ENCODE data around the gene CYBA.
"Not testable (repeated sequence)": the region's sequence is repeated elsewhere in the genome, so short reads cannot be mapped to it uniquely, and the experiment has no call there.

The CYBA gene

DNA sequence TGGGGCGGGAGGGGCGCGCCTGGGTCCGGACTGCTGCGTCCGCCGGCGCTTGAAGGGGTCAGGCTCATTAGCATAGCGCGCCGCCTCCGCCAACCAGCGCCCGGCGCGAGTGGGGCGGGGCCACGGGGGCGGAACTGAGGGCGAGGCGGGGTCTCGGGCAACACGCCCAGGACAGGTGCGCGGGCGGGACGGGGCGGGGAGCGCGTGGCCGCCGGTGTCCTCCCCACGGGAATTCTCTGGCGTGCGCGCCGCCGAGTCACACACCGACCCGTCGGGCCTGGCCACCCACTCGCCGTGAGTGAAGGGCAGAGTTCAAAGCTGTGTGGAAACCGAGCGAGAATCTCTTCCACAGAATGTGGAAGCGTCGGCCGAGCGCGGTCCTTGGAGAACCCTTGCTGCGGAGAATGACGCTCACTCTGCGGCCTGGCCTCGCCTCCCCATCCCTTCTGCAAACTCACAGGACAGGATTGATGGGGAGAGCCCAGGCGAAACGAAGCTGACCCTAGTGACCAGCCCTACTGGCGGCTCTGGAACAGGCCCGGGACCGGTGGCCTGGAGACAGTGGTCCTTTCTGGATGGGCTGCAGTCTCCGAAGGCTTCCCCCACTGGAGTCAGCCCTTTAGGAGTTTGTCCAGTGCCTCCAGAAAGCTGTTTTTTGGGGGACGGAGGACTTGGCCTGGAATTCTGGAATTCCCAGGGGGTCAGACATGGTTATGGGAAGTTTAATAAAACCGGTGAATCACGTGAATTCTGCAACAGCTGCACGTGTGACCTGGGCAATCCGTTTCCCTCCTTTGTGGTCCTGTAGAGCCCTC lies 35.8 kb upstream of the CYBA start, which contains the start of gene SNAI3:
Gene SNAI3 (minus strand): TSS at position 69 of the 815 bp plus-strand sequence. CDS start 101 bp downstream, outside the sequence.
- peak; percentile 69 to 82 for DNase-seq (ENCODE audit: low read depth in 1 of 2, low spot score in 1 of 2)

DNA sequence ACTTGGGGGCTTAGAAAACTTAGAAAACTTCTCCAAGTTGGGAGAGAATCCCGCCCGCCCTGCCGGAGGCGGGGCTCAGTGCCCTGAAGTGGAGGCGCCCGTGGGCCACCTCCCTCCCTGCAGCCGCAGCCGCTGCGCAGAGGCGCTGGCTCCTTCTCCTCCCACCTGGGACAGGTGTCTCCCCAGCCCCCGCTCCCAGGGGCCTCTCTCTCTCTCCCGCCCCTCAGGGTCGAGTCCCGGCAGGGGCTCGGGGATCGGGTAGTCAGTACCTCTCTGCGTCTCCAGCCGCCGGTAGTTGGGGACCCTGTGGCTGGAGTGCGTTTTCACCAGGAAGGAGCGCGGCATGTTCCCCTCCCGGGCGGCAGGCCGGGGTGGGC lies 35.2 kb upstream of the CYBA start:
- no peak for DNase-seq (ENCODE audit: low read depth in 1 of 2, low spot score in 1 of 2)

- DNase-seq (ENCODE audit: low read depth in 1 of 2, low spot score in 1 of 2): peak; percentile 43 to 58
Measured at GRCh38 chr16:88685156-88686061, 34.6 kb upstream of the CYBA start.

- DNase-seq (ENCODE audit: low read depth in 1 of 2, low spot score in 1 of 2): no peak
Measured at GRCh38 chr16:88684569-88685155, 33.8 kb upstream of the CYBA start.

DNA sequence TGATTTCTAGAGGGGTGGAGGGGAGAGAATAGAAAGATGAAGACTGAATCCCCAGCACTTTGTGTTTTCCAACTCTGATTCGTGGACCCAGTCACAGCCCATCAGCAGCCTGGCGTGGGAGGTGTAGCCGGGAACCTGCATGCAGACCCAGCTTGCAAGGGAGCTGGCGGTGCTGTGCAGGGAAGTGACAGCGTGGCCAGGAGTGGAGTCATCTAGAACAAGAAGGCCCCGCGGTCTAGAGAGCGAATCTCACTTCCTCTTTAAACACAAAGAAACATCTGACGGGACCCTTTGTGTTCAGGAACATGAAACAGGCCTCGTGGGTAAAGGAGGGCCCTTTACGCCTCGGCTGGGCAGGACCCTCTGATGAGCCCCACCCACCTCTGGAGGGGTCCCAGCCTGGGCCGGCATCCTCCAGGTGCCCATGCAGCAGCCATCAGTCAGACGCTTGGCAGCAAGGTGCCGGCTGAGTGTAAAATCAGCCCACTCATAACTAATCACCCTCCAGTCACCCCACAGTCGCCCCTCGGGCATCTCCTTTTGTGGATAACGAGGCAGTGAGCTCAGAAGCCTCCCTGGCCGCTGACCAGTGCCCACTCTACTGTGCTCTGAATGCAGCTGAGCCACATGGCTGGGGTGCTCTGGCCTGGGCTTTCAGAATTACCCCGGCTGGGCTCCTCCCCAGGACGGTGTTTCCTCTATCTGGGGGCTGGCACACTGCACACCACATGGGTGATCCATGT lies 31.0 kb upstream of the CYBA start:
- no peak for DNase-seq (ENCODE audit: low read depth in 1 of 2, low spot score in 1 of 2)

- no peak for DNase-seq (ENCODE audit: low read depth in 1 of 2, low spot score in 1 of 2)
Measured at GRCh38 chr16:88681084-88681680, 30.3 kb upstream of the CYBA start.

GRCh38 chr16:88680554-88681083 lies 29.8 kb upstream of the CYBA start:
- no peak for DNase-seq (ENCODE audit: low read depth in 1 of 2, low spot score in 1 of 2)

DNA sequence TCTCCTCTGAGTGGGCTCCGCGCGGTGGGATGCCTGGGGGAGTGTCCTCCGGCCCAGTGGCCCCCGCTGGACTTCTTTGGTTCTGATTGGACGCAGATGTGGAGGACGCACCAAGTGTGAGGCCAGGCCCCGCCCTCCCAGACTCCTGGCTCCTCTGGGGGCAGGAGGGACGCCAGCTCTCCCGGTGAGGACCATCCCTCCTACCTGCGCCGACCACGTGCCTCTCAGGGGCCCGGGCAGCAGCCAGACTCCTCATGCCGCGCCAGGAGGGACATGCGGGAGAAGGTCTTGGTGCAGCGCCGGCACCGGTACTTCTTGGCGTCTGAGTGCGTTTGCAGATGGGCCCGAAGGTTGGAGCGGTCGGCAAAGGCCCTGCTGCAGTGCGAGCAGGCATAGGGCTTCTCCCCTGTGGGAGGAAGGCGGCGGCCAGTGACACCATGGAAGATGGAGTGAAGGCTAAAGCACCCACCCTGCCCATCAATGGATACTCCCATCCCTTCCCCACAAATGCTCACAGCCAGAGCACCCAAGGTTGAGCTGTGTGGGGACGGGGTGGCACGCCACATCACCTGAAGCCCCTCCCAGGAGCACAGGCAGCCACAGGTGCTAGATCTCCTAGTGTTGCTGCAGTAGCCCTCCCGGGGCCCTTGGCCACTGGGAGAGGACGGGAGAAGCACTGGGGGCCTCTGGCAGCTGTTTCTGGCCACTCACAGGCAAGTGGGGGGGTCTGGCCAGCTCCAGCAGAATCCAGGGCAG lies 27.5 kb upstream of the CYBA start:
- DNase-seq (ENCODE audit: low read depth in 1 of 2, low spot score in 1 of 2): no peak

- no peak for DNase-seq (ENCODE audit: low read depth in 1 of 2, low spot score in 1 of 2)
Measured at GRCh38 chr16:88677721-88678120, 26.9 kb upstream of the CYBA start.

- no peak for DNase-seq (ENCODE audit: low read depth in 1 of 2, low spot score in 1 of 2)
Measured at GRCh38 chr16:88676502-88677242, 25.8 kb upstream of the CYBA start.

GRCh38 chr16:88673716-88674379 lies 23.0 kb upstream of the CYBA start:
- no peak for DNase-seq (ENCODE audit: low read depth in 1 of 2, low spot score in 1 of 2)

- no peak for DNase-seq (ENCODE audit: low read depth in 1 of 2, low spot score in 1 of 2)
Measured at GRCh38 chr16:88672776-88673175, 21.9 kb upstream of the CYBA start.

DNA sequence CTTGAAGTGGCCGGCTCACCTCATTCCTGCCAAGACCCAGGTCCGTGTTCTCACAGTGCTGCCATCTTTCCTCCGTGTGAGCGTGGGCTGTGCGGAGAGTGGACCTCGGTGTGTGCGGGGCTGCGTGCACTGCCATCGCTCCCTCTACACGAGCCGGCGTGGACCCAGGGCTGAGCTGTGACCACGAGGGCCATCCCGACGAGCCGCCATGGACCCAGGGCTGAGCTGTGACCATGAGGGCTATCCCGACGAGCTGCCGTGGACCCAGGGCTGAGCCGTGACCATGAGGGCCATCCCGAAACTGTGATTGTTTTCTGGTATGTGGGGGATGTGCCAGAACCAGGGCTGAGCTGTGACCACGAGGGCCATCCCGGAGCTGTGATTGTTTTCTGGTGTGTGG lies 21.0 kb upstream of the CYBA start:
- DNase-seq (ENCODE audit: low read depth in 1 of 2, low spot score in 1 of 2): no peak

DNA sequence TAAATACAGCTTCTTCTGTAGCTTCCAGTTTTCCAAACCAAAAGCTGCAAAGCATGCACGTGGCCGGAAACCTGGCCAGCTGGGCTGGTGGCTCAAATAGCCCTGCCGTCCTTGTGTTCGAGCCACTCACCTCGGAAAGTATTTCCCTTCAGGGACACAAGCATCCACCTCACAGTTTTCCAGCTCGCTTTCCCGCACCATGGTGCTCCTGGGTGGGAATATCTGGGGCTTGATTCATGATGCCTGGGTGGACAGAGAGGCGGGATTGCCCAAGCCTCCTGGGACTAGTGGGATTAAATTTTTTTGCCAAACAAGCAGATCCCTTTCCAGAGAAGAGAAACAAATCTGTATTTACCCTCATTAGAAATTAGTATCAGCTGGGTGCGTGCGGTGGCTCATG lies 19.1 kb upstream of the CYBA start:
- DNase-seq (ENCODE audit: low read depth in 1 of 2, low spot score in 1 of 2): no peak

GRCh38 chr16:88669493-88669892 lies 18.6 kb upstream of the CYBA start:
- not testable (repeated sequence) for DNase-seq (ENCODE audit: low read depth in 1 of 2, low spot score in 1 of 2)

GRCh38 chr16:88667461-88667860 lies 16.6 kb upstream of the CYBA start:
- DNase-seq (ENCODE audit: low read depth in 1 of 2, low spot score in 1 of 2): no peak

GRCh38 chr16:88665570-88665969 lies 14.7 kb upstream of the CYBA start:
- no peak for DNase-seq (ENCODE audit: low read depth in 1 of 2, low spot score in 1 of 2)

DNA sequence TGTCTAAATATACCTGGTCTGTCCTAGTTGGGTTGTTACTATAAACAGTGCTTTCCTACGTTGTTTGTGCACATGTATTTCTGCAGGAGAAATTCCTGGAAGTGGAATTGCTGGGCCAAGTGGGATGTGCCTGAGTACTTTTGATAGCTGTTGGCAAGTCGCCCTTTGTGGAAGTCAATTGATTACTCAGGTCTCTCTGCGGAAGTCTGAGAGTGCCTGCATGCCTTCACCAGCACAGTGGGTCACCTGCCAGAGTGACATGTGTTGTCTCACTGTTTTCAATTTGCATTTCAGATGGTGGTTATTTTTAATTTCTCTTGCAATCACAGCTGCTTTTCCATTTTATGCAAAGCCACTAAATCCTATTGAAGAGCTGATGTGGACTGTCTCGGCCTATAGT lies 14.3 kb upstream of the CYBA start:
- no peak for DNase-seq (ENCODE audit: low read depth in 1 of 2, low spot score in 1 of 2)

Data from stimulated activated CD4-positive, alpha-beta T cell treated with anti-CD3 and anti-CD28 coated beads, Interleukin-15, amount 100 ng/mL, for 1 hour (primary cell).